Testis (tissue), 3 donors: Measurements from ENCODE around the gene TPM3. TPM values are rescaled to one million over a fixed set of nuclear protein-coding genes. Genes with fewer than 3 reads are reported as not detected.

Experiments used
- DNase-seq: peaks from one replicate; pipeline ENCODE4 v3.0.0-alpha.2; 2019
- H3K27ac ChIP-seq, 2 donors: fragments of 200-600 bp; sonication (generic); one replicate each; pipeline ENCODE4 v1.5.1; 2019
- H3K27me3 ChIP-seq: fragments of 200-600 bp; sonication (generic); one replicate; pipeline ENCODE4 v1.5.1; 2019
- H3K36me3 ChIP-seq: fragments of 200-600 bp; sonication (generic); one replicate; pipeline ENCODE4 v1.5.1; 2017; ENCODE audit warnings: low read depth; ENCODE audit errors: missing control alignments
- H3K4me1 ChIP-seq: fragments of 200-600 bp; sonication (generic); one replicate; pipeline ENCODE4 v1.5.1; 2019
- H3K4me3 ChIP-seq, 2 donors: fragments of 200-600 bp; sonication (generic); one replicate each; pipeline ENCODE4 v1.5.1; 2017 to 2019
- H3K9me3 ChIP-seq: fragments of 200-600 bp; sonication (generic); one replicate; pipeline ENCODE4 v1.5.1; 2017
- CTCF ChIP-seq, 3 experiments: fragments of 450-650 bp in 2 of 3; fragments of 200-600 bp in 1 of 3; sonication (generic) in 1 of 3; IDR thresholded peaks; one replicate each; pipeline ENCODE4 v1.5.1; 2016 to 2019; ENCODE audit warnings: antibody characterized with exemption in 3 of 3, mild to moderate bottlenecking in 2 of 3, moderate library complexity in 1 of 3
- POLR2A ChIP-seq: fragments of 450-650 bp; IDR thresholded peaks from one replicate; pipeline ENCODE4 v1.6.1; 2017; ENCODE audit warnings: antibody characterized with exemption, mild to moderate bottlenecking, moderate library complexity
- WGBS, 2 donors: methylation state at CpG; one replicate each; pipeline ENCODE4 v1.1.5; 2018; 5-methylcytosine and 5-hydroxymethylcytosine counted together
- intact Hi-C: fragments of 100-400 bp; cut with DNase I; formaldehyde crosslinking; loops from one replicate; pipeline ENCODE4 v1.15.1; 2023; ENCODE audit warnings: low total_unique reads
- polyA plus RNA-seq: library from polyadenylated mRNA; stranded (reverse); fragments of 350-450 nt; fragmentation: Illumina TruSeq; extraction: RNeasy Lipid Tissue Mini Kit (QIAGEN cat#74804); gene quantifications from one replicate; pipeline ENCODE4 v1.2.3, GENCODE V29; 2014; ENCODE audit warnings: low read depth, low replicate concordance; ENCODE audit not compliant: insufficient read depth
- total RNA-seq, 2 donors: library from RNA; depleted of rRNA; stranded (reverse); fragments of >200 nt; gene quantifications; one replicate each; pipeline ENCODE4 v1.2.3, GENCODE V29; 2016

The TPM3 gene
- total and polyA plus RNA-seq, 3 donors from 2014 or later, result 266 to 356 (median 290) TPM

DNA sequence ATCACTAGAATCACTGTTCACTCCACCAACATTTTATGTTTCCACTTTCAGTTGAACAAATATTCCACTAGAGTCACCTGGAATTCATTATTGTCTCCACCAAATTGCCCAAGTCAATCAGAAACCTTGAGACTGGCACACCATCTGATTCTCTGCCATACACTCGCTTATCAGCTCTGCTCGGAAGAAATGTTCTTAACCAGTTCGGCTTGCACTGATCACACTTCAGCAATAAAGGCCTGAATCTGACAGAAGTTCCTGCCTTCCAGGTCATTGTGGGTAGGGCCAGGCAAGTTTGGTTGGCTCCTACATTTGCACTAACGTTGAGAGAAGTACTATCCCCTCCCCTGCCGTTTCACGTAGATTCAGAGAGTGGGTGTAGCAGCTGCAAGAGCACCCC, 10.0 kb downstream of the TPM3 start:
- TF ChIP-seq CTCF (IDR thresholded peaks at IDR 0.05) (no peak), POLR2A (no peak)
- 0 to 2% methylated on average over 4 to 6 of the region's 6 CpGs for WGBS, 2 donors
- peaks cover 50% of the 10 kb centered on the region for H3K4me1 ChIP-seq
- intact Hi-C loops, result no loop called here
- DNase-seq, result no peak
- H3K27me3 ChIP-seq, result no peaks in the 10 kb centered on the region
- peak overlapping the region; percentile 76 to 89 for H3K27ac ChIP-seq
- peak overlapping the region; percentile 92 to 96 for H3K4me3 ChIP-seq
- H3K9me3 ChIP-seq, result no peaks in the 10 kb centered on the region
- H3K36me3 ChIP-seq, result no peaks in the 10 kb centered on the region

DNA sequence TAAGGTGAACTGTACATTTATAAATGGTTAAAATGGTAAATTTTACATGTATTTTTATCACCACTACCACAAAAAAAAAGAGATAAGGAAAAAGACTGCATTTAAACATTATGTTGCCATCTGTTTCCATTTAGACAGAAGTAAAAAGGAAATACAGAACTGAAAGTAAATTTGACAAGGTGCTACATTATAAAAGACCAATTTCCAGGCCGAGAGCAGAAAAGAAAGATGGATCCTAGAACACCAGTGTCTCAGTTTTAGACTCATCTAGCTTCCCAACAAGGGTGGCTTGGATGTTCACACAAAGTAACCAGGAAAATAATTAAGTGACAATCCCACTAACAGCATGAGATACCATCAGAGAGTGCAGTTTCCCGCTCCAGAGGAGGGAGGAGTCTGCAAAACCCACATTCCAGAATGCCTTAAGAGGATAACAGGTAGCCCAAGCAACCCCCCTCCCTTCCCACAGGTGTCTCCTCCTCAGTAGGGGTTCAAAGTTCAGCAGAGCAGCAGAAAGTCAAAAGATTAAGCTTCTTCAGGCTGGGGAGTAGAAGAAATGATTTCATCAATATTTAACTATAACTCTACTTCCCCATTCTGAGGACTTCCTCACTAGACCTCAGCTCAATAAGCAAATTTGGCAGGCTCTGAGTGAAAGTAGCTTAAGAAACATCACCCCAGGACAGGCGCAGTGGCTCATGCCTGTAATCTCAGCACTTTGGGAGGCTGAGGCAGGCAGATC, 11.8 kb downstream of the TPM3 start:
- peaks cover 60% of the 10 kb centered on the region for H3K4me1 ChIP-seq
- no peak overlapping the region for H3K4me3 ChIP-seq
- intact Hi-C loops, result no loop called here
- H3K27me3 ChIP-seq, result no peaks in the 10 kb centered on the region
- 56 to 60% methylated on average over 3 of the region's 3 CpGs for WGBS, 2 donors
- no peaks in the 10 kb centered on the region for H3K36me3 ChIP-seq
- DNase-seq, result no peak
- peak overlapping the region; percentile 50 to 89 for H3K27ac ChIP-seq
- TF ChIP-seq CTCF (IDR thresholded peaks at IDR 0.05) (no peak), POLR2A (no peak)
- no peaks in the 10 kb centered on the region for H3K9me3 ChIP-seq

GRCh38 chr1:154178911-154179811, 12.7 kb downstream of the TPM3 start:
- H3K27ac ChIP-seq, result peak overlapping the region; percentile 50 to 57
- no peak overlapping the region for H3K4me3 ChIP-seq
- H3K36me3 ChIP-seq, result no peaks in the 10 kb centered on the region
- no peak for TF ChIP-seq CTCF (IDR thresholded peaks at IDR 0.05)
- TF ChIP-seq POLR2A, result no peak
- H3K4me1 ChIP-seq, result peaks cover 60% of the 10 kb centered on the region
- intact Hi-C loops, result no loop called here
- no peaks in the 10 kb centered on the region for H3K9me3 ChIP-seq
- DNase-seq, result peak; percentile 45
- 52 to 56% methylated on average over 10 of the region's 10 CpGs for WGBS, 2 donors
- H3K27me3 ChIP-seq, result no peaks in the 10 kb centered on the region

GRCh38 chr1:154178013-154178412, 13.9 kb downstream of the TPM3 start:
- Histone ChIP-seq H3K4me1 (peaks cover 56% of the 10 kb centered on the region), H3K4me3 (no peak overlapping the region), H3K9me3 (no peaks in the 10 kb centered on the region), H3K27me3 (no peaks in the 10 kb centered on the region), H3K36me3 (no peaks in the 10 kb centered on the region), H3K27ac (peak overlapping the region; percentile 9 to 50)
- DNase-seq, result no peak
- WGBS, 2 donors, result 52 to 70% methylated on average over 2 of the region's 2 CpGs
- intact Hi-C loops, result no loop called here
- TF ChIP-seq POLR2A (no peak), CTCF (IDR thresholded peaks at IDR 0.05) (no peak)
